Measurements from ENCODE around the gene ADK. TPM values are rescaled to one million over a fixed set of nuclear protein-coding genes. Genes with fewer than 3 reads are reported as not detected.

ADK gene
- total RNA-seq, 2 experiments from 2014 or later = 56.9 to 57.5 TPM

DNA sequence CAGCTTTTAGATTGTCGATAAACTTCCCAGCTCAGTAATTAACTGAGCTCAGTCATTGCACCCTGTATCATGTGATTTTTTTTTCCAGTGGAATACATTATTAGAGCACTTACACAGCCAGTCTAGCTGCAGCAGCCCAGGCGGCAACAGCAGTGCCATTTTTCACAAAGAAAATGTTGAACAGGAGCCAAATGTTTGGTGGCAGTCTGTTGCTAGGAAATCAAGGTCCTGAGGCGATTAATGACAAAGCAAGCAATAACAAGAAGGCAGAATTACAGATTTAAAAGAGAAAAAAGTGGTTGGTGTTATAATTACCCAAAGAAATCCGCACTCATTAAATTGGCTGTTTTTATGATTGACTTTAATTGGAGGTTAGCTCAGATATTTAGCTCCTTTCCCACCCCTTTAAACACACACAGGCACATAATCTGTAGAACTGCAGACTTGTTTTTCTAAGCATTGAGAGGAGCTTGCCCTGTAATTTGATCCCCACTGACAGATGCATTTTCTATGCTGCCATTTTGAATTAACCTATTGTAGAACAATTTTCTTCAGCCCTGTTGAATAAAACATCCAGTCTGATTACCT, 267.4 kb downstream of the ADK start:
- H3K4me1 Mint-ChIP-seq (ENCODE audit: low read depth) = peaks cover 15% of the 10 kb centered on the region
- no peak overlapping the region for H3K27ac Mint-ChIP-seq
- DNase-seq (no peak), ATAC-seq (no peak)
- peaks cover 5% of the 10 kb centered on the region for H3K36me3 Mint-ChIP-seq (ENCODE audit: low read depth)
- POLR2A ChIA-PET = no interaction called here
- intact Hi-C loops (cut with micrococcal nuclease) = no loop called here
- TF ChIP-seq, protein P1, sequence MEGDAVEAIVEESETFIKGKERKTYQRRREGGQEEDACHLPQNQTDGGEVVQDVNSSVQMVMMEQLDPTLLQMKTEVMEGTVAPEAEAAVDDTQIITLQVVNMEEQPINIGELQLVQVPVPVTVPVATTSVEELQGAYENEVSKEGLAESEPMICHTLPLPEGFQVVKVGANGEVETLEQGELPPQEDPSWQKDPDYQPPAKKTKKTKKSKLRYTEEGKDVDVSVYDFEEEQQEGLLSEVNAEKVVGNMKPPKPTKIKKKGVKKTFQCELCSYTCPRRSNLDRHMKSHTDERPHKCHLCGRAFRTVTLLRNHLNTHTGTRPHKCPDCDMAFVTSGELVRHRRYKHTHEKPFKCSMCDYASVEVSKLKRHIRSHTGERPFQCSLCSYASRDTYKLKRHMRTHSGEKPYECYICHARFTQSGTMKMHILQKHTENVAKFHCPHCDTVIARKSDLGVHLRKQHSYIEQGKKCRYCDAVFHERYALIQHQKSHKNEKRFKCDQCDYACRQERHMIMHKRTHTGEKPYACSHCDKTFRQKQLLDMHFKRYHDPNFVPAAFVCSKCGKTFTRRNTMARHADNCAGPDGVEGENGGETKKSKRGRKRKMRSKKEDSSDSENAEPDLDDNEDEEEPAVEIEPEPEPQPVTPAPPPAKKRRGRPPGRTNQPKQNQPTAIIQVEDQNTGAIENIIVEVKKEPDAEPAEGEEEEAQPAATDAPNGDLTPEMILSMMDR (IDR thresholded peaks at IDR 0.05) = no peak
- H3K9me3 Mint-ChIP-seq = no peaks in the 10 kb centered on the region
- no peak overlapping the region for H3K4me3 Mint-ChIP-seq
- H3K27me3 Mint-ChIP-seq = no peaks in the 10 kb centered on the region
- CTCF ChIA-PET = interaction anchor here (1.3 kb wide), 1 partner anchor 10 kb away, joined by 4 read pairs; no protein-coding TSS in a partner anchor

DNA sequence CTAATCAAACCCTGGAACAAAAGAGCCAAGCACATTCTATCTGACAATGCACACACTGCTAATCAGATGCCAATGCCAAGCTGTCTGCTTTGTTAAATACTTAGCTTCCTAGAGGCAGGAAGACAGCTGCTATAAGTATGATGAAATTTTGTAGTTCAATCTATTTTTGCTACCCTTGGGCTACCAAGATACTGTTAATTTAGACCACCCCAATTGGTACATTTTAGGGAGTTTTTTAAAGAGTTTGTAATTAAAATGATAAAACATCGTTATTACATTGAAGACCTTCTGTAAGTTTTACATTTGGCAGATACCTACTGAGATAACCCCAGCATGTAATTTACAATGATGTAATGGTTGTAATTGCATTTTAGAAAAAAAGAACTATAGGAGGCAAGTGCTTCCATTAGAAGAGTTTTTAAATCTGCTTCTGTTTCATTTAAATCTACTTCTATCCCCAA, 268.5 kb downstream of the ADK start:
- ATAC-seq (no peak), DNase-seq (no peak)
- ChIA-PET POLR2A (no interaction called here), CTCF (interaction anchor here (0.8 to 1.7 kb wide), 13 partner anchors 8 to 602 kb away, joined by 3 to 6 read pairs (median 3); no protein-coding TSS in a partner anchor)
- TF ChIP-seq, protein P1 (IDR thresholded peaks at IDR 0.05) = no peak
- H3K27me3 Mint-ChIP-seq = no peaks in the 10 kb centered on the region
- H3K9me3 Mint-ChIP-seq = no peaks in the 10 kb centered on the region
- peaks cover 15% of the 10 kb centered on the region for H3K4me1 Mint-ChIP-seq (ENCODE audit: low read depth)
- H3K36me3 Mint-ChIP-seq (ENCODE audit: low read depth) = peaks cover 5% of the 10 kb centered on the region
- no peak overlapping the region for H3K4me3 Mint-ChIP-seq
- intact Hi-C loops (cut with micrococcal nuclease) = no loop called here
- no peak overlapping the region for H3K27ac Mint-ChIP-seq

DNA sequence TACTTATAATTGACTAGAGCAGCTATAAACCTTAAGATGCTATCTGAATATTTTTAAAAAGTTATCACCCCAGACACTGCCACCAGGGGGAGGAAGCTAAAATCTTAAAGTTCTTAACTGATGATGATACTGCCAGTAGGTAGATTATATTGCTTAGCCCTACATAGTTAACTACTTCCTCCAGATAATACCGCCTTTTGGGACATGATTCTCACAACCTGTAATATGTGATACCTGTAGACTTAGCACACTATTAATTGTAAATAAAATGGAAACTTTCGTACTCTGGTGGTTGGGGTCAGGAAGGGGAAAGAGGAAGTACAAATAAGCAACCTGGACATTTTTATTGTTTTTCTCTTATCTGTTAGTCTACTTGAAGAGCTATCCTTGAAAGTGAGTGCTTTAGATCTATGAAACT, 268.9 kb downstream of the ADK start:
- ChIA-PET CTCF (interaction anchor here (0.8 to 1.7 kb wide), 14 partner anchors 9 to 680 kb away, joined by 3 to 6 read pairs (median 3); no protein-coding TSS in a partner anchor), POLR2A (no interaction called here)
- Mint-ChIP-seq H3K9me3 (no peaks in the 10 kb centered on the region), H3K27ac (no peak overlapping the region), H3K4me3 (no peak overlapping the region), H3K27me3 (no peaks in the 10 kb centered on the region), H3K4me1 (ENCODE audit: low read depth) (peaks cover 15% of the 10 kb centered on the region), H3K36me3 (ENCODE audit: low read depth) (peaks cover 5% of the 10 kb centered on the region)
- ATAC-seq (no peak), DNase-seq (peak; percentile 57)
- TF ChIP-seq, protein P1 (IDR thresholded peaks at IDR 0.05) = peak; percentile 61
- intact Hi-C loops (cut with micrococcal nuclease) = no loop called here

DNA sequence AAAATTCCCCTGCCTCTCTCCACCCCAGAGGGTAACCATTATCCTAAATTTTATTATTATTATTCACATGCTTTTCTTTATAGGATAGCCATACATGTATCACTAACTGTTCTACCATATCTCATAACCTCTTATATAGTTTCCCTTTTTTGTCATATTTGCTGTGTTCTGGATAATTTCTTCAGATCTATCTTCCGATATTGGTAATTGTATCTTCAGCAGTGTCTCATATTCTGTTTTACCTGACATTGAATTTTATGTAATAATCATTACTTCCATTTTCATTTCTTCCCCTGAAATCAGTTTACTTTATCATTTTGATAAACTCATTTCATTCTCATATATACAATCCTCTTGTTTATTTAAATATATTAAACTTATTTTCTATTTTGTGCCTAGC, 273.5 kb downstream of the ADK start:
- CTCF ChIA-PET = no interaction called here
- TF ChIP-seq, protein P1 (IDR thresholded peaks at IDR 0.05) = no peak
- no peak overlapping the region for H3K4me3 Mint-ChIP-seq
- H3K4me1 Mint-ChIP-seq (ENCODE audit: low read depth) = peaks cover 6% of the 10 kb centered on the region
- intact Hi-C loops (cut with micrococcal nuclease) = no loop called here
- H3K36me3 Mint-ChIP-seq (ENCODE audit: low read depth) = peaks cover 7% of the 10 kb centered on the region
- H3K27ac Mint-ChIP-seq = no peak overlapping the region
- H3K27me3 Mint-ChIP-seq = no peaks in the 10 kb centered on the region
- ATAC-seq = no peak
- POLR2A ChIA-PET = no interaction called here
- H3K9me3 Mint-ChIP-seq = no peaks in the 10 kb centered on the region
- no peak for DNase-seq

DNA sequence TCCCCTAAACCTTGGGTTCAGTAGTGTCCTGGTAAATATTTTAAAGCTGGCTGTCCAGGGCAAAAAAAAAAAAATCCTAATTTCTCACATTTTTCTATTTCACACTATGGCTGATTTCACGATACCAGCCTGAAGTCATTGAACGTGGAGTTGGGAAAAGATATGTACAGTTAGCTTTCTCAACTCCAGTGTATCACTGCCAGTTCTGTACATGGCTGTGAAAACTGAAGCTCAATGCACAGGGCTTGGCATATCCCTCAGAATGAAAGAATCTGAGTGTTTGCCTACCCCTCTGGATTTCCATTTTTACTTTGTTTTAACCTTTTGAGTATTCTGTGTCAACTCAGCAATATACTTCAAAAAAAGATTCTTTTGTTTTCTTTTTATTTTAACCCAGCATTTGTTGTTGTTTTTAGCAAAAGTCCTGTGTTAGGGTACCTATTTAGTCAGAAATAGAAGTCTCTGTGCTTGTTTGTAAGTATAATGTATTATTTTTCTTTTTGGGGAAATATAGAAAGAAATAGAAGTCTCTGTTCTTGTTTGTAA, 274.5 kb downstream of the ADK start:
- no peak overlapping the region for H3K27ac Mint-ChIP-seq
- intact Hi-C loops (cut with micrococcal nuclease) = no loop called here
- CTCF ChIA-PET = no interaction called here
- DNase-seq (no peak), ATAC-seq (no peak)
- H3K4me1 Mint-ChIP-seq (ENCODE audit: low read depth) = no peaks in the 10 kb centered on the region
- peaks cover 7% of the 10 kb centered on the region for H3K36me3 Mint-ChIP-seq (ENCODE audit: low read depth)
- no peaks in the 10 kb centered on the region for H3K9me3 Mint-ChIP-seq
- POLR2A ChIA-PET = no interaction called here
- TF ChIP-seq, protein P1 (IDR thresholded peaks at IDR 0.05) = no peak
- H3K4me3 Mint-ChIP-seq = no peak overlapping the region
- no peaks in the 10 kb centered on the region for H3K27me3 Mint-ChIP-seq

Measured in activated CD8-positive, alpha-beta T cell treated with anti-CD3 and anti-CD28 coated beads for 36 hours (primary cell).